GM18951 (cell line): Measurements from ENCODE around the gene USP8.
A peak's percentile ranks its signal among the peaks of the same experiment; 100 is the strongest.
"Not testable (repeated sequence)": the region's sequence is repeated elsewhere in the genome, so short reads cannot be mapped to it uniquely, and the experiment has no call there.

Source experiments
- POLR2A ChIP-seq: IDR thresholded peaks from 4 replicates; pipeline ENCODE4 v1.6.1; 2011; ENCODE audit warnings: mild to moderate bottlenecking; ENCODE audit not compliant: insufficient read length, insufficient read depth; ENCODE audit errors: extremely low read depth
- in situ Hi-C: fragments of 300-500 bp; cut with MboI; formaldehyde crosslinking; loops from one replicate; pipeline ENCODE4 v1.12.0; 2022; ENCODE audit warnings: low sequenced_read_pairs, mixed read lengths, inconsistent platforms; ENCODE audit not compliant: unreplicated experiment

Gene USP8

GRCh38 chr15:50424066-50424890, at the start of gene USP8:
TSS of gene USP8 (plus strand) at chr15:50424405. CDS start at chr15:50439074, 14,669 bp downstream.
- peak; percentile 95 for TF ChIP-seq POLR2A

DNA sequence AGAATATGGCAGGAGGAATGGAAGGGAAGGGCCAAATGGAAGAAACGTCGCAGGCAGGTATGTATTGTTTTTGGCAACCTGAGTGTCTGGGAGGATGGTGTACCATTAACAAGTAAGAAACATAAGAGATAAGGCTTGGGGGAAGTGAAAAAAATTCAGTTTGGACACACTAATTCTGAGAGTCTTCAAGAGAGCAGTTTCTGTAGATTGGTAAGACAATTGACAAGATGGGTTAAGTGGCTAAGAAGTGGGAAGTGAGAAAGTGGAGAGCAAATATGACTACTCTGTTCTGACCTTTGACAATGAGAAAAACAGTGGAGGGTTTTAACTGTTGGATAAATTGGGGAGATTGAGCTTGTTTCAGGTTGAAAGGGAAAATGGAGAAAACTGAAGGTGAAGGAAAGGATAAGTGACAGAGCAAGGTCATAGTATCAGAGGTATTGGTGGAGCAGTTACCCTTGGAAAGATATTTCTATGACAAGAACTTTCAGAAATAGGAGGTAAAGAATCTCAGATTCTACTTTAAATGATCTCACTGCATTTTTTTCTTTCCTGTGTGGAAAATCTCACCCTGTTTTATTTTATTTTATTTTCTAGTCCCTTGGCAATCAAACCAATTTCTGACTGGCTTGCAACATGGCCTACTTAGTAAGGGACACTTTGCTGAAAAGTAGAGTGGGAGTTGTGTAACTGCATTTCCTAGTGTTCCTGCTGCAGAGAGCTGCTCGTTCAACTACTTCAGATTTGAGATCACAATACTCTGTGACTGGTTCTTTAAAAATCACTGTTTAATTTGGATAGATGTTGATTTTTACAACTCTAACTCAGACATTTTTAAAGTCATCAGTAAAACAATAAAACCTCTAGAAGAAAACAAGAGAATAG, 46.1 kb upstream of the USP8 start:
- in situ Hi-C loops = no loop called here
- no peak for TF ChIP-seq POLR2A

More at GRCh38 chr15:50424066-50424890, at the start of gene USP8:
- in situ Hi-C loops = no loop called here

- TF ChIP-seq POLR2A = no peak
- in situ Hi-C loops = no loop called here
Observed at GRCh38 chr15:50378776-50379175, 45.4 kb upstream of the USP8 start.

- in situ Hi-C loops = not testable (repeated sequence)
Observed at GRCh38 chr15:50379413-50379812, 44.8 kb upstream of the USP8 start.

DNA sequence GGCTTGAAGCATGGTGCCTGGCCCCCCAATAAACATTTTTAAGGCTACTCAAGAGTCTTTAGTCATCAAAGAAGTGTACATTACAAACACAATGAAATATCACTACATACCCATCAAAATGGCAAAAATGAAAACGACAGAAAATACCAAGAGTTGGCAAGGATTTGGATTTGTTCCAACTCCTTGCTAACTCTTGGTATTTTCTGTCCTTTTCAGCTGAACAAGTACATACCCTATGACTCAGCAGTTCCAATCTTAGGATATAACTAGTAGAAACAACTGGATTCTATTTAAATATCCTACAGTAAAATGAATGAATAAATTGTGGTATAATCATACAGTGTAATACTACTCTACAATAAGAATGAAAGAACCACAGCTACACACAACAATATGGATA, 44.1 kb upstream of the USP8 start:
- TF ChIP-seq POLR2A = no peak
- in situ Hi-C loops = no loop called here

- in situ Hi-C loops = no loop called here
- no peak for TF ChIP-seq POLR2A
Observed at GRCh38 chr15:50381438-50381837, 42.8 kb upstream of the USP8 start.

DNA sequence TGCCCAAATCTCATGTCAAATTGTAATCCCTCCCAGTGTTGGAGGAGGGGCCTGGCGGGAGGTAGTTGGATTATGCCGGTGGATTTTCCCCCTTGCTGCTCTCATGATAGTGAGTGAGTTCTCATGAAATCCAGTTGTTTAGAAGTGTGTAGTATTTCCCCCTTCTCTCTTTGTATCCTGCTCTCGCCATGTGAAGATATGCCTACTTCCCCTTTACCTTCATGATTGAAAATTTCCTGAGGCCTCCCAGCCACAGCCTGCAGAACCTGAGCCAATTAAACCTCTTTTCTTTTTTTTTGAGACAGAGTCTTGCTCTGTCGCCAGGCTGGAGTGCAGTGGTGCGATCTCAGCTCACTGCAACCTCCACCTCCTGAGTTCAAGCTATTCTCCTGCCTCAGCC, 41.8 kb upstream of the USP8 start:
- in situ Hi-C loops = not testable (repeated sequence)

- in situ Hi-C loops = no loop called here
Observed at GRCh38 chr15:50390554-50391264, 33.5 kb upstream of the USP8 start.

GRCh38 chr15:50391561-50391960, 32.6 kb upstream of the USP8 start:
- in situ Hi-C loops = not testable (repeated sequence)

More at GRCh38 chr15:50390554-50391264, 33.5 kb upstream of the USP8 start:
- TF ChIP-seq POLR2A = no peak

DNA sequence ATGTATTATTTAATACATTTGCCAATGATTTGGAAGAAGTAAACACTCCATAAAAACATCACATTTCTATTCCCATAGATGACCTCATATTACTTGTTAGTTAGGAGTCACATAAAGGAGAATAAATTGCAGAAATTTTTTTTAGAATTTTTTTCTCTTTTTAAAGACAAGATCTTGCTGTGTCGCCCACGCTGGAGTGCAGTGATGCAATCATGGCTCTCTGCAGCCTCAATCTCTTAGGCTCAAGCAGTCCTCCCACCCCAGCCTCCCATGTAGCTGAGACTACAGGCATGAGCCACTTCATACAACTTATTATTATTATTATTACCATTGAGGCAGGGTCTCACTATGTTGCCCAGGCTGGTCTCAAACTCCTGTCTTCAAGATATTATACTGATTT, 12.3 kb upstream of the USP8 start:
- TF ChIP-seq POLR2A = no peak
- in situ Hi-C loops = no loop called here

- no peak for TF ChIP-seq POLR2A
- in situ Hi-C loops = no loop called here
Observed at GRCh38 chr15:50414624-50415023, 9.6 kb upstream of the USP8 start.

DNA sequence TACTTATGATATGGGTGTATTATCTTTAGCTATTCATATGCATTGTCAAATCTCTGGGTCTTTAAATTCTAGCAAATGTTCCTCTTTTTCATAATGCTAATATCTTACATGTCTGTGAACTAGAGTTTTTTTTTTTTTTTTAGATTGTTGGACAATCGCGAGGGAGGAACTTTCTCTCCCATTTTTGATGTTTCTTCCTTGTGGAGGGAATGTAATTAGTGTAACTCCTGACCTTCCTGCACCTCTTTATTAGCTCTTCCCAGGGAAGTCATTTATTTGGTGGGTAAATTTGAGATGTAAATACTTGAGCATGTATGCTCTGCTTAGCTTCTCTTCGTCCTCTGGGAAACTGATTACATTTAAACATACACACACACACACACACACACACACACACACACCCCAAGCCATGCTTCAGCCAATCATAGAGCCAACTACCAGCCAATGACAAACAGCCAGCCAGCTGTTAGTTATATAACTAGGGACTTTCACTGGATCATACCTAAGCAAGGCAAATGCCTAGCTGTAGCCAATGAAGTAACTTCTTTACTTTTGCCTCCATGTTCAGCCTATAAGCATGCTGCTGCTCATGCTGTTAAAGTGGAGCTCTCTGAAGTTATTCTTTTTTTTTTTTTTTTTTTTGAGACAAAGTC, 8.3 kb upstream of the USP8 start:
- no peak for TF ChIP-seq POLR2A
- in situ Hi-C loops = no loop called here

- no peak for TF ChIP-seq POLR2A
- in situ Hi-C loops = no loop called here
Observed at GRCh38 chr15:50416890-50417289, 7.3 kb upstream of the USP8 start.
